HEK293 (cell line): ENCODE measurements around the gene ODAD3.

Experiments
- CTCF ChIA-PET: fragments of 350-600 bp; formaldehyde crosslinking; extraction: SDS; loops from one replicate; lab custom pipeline; 2021; ENCODE audit warnings: antibody characterized with exemption; lab: Yijun Ruan, JAX
- POLR2A ChIA-PET: fragments of 300-600 bp; formaldehyde crosslinking; extraction: SDS; loops from one replicate; lab custom pipeline; 2020; ENCODE audit warnings: antibody characterized with exemption, inconsistent platforms; lab: Yijun Ruan, JAX
- H3K27ac ChIP-seq: fragments of 200-500 bp; sonication (Bioruptor generic); 2 replicates; pipeline ENCODE4 v1.5.1; 2014; ENCODE audit warnings: low read depth, low read length, control low read depth, inconsistent platforms; ENCODE audit errors: extremely low read depth
- H3K36me3 ChIP-seq, 2 experiments: fragments of 200-500 bp in 1 of 2; sonication (Bioruptor generic) in 1 of 2; 1 replicate in 1 of 2; 2 replicates in 1 of 2; pipeline ENCODE4 v1.5.1; 2014 to 2017; ENCODE audit warnings: inconsistent platforms in 2 of 2, low read length in 2 of 2; ENCODE audit not compliant: control insufficient read depth in 2 of 2, insufficient read depth in 1 of 2
- H3K4me1 ChIP-seq: fragments of 200-500 bp; sonication (Bioruptor generic); 2 replicates; pipeline ENCODE4 v1.5.1; 2014; ENCODE audit warnings: mild to moderate bottlenecking, low read length, inconsistent platforms; ENCODE audit not compliant: control insufficient read depth, insufficient read depth
- H3K4me3 ChIP-seq: 2 replicates; pipeline ENCODE4 v1.5.1; 2011; ENCODE audit warnings: low read depth, mild to moderate bottlenecking, control low read depth, low read length, moderate library complexity
- H3K9me3 ChIP-seq: fragments of 200-500 bp; sonication (Bioruptor generic); 2 replicates; pipeline ENCODE4 v1.5.1; 2014; ENCODE audit warnings: low read depth, low read length, inconsistent platforms; ENCODE audit not compliant: control insufficient read depth, insufficient read depth
- AEBP2 ChIP-seq: fragments of 450-650 bp; formaldehyde crosslinking; IDR thresholded peaks from 2 replicates; pipeline ENCODE4 v1.5.1; 2016; ENCODE audit warnings: missing biosample characterization, missing genetic modification characterization, borderline replicate concordance
- KLF1 ChIP-seq: fragments of 450-650 bp; formaldehyde crosslinking; IDR thresholded peaks from 2 replicates; pipeline ENCODE4 v1.5.1; 2016; ENCODE audit warnings: missing biosample characterization, missing genetic modification characterization
- PRDM1 ChIP-seq: fragments of 450-650 bp; formaldehyde crosslinking; IDR thresholded peaks from 2 replicates; pipeline ENCODE4; 2016; ENCODE audit warnings: missing biosample characterization, missing genetic modification characterization
- REST ChIP-seq: fragments of 450-650 bp; formaldehyde crosslinking; IDR thresholded peaks from 2 replicates; pipeline ENCODE4 v1.5.1; 2016; ENCODE audit warnings: missing biosample characterization, missing genetic modification characterization
- SCRT2 ChIP-seq: fragments of 450-650 bp; formaldehyde crosslinking; IDR thresholded peaks from 2 replicates; pipeline ENCODE4 v1.5.1; 2016; ENCODE audit warnings: missing biosample characterization, missing genetic modification characterization
- SETDB1 ChIP-seq: IDR thresholded peaks from one replicate; pipeline ENCODE4 v1.6.1; 2017; ENCODE audit warnings: mild to moderate bottlenecking, low read length, moderate library complexity, mixed read lengths; ENCODE audit not compliant: insufficient read length
- ZBTB11 ChIP-seq: fragments of 450-650 bp; formaldehyde crosslinking; conservative IDR thresholded peaks from 2 replicates; pipeline ENCODE4 v1.5.1; 2016; ENCODE audit warnings: low read depth, missing biosample characterization, missing genetic modification characterization
- ZBTB21 ChIP-seq: fragments of 450-650 bp; formaldehyde crosslinking; IDR thresholded peaks from 2 replicates; pipeline ENCODE4 v1.5.1; 2017; ENCODE audit warnings: missing biosample characterization, missing genetic modification characterization
- ZBTB8A ChIP-seq: fragments of 450-650 bp; formaldehyde crosslinking; IDR thresholded peaks from 2 replicates; pipeline ENCODE4 v1.5.1; 2016; ENCODE audit warnings: missing biosample characterization, missing genetic modification characterization
- ZFP3 ChIP-seq: fragments of 450-650 bp; formaldehyde crosslinking; IDR thresholded peaks from 2 replicates; pipeline ENCODE4 v1.5.1; 2016; ENCODE audit warnings: low read depth, missing biosample characterization, missing genetic modification characterization
- ZNF138 ChIP-seq: fragments of 450-650 bp; formaldehyde crosslinking; IDR thresholded peaks from 2 replicates; pipeline ENCODE4 v1.5.1; 2016; ENCODE audit warnings: missing biosample characterization, missing genetic modification characterization, borderline replicate concordance
- ZNF140 ChIP-seq: fragments of 450-650 bp; formaldehyde crosslinking; IDR thresholded peaks from 2 replicates; pipeline ENCODE4 v1.5.1; 2016; ENCODE audit warnings: missing biosample characterization, missing genetic modification characterization
- ZNF148 ChIP-seq: fragments of 450-650 bp; formaldehyde crosslinking; IDR thresholded peaks from 2 replicates; pipeline ENCODE4 v1.5.0; 2017; ENCODE audit warnings: missing biosample characterization, missing genetic modification characterization, borderline replicate concordance
- ZNF155 ChIP-seq: fragments of 450-650 bp; formaldehyde crosslinking; IDR thresholded peaks from 2 replicates; pipeline ENCODE4 v1.5.1; 2016; ENCODE audit warnings: missing biosample characterization, missing genetic modification characterization
- ZNF157 ChIP-seq: fragments of 450-650 bp; formaldehyde crosslinking; IDR thresholded peaks from 2 replicates; pipeline ENCODE4 v1.5.1; 2016; ENCODE audit warnings: missing biosample characterization, missing genetic modification characterization
- ZNF2 ChIP-seq: fragments of 450-650 bp; formaldehyde crosslinking; IDR thresholded peaks from 2 replicates; pipeline ENCODE4 v1.5.1; 2016; ENCODE audit warnings: missing biosample characterization, missing genetic modification characterization
- ZNF211 ChIP-seq: fragments of 450-650 bp; formaldehyde crosslinking; IDR thresholded peaks from 2 replicates; pipeline ENCODE4 v1.5.1; 2016; ENCODE audit warnings: low read depth, missing biosample characterization, missing genetic modification characterization
- ZNF292 ChIP-seq: fragments of 450-650 bp; formaldehyde crosslinking; IDR thresholded peaks from 2 replicates; pipeline ENCODE4 v1.5.1; 2016; ENCODE audit warnings: low read depth, missing biosample characterization, missing genetic modification characterization, borderline replicate concordance
- ZNF335 ChIP-seq: fragments of 450-650 bp; formaldehyde crosslinking; conservative IDR thresholded peaks from 2 replicates; pipeline ENCODE4 v1.5.1; 2016; ENCODE audit warnings: missing biosample characterization, missing genetic modification characterization
- ZNF433 ChIP-seq: fragments of 450-650 bp; formaldehyde crosslinking; IDR thresholded peaks from 2 replicates; pipeline ENCODE4 v1.5.1; 2016; ENCODE audit warnings: missing biosample characterization, missing genetic modification characterization, low read depth
- ZNF473 ChIP-seq: fragments of 450-650 bp; formaldehyde crosslinking; IDR thresholded peaks from 2 replicates; pipeline ENCODE4 v1.5.1; 2017; ENCODE audit warnings: missing biosample characterization, missing genetic modification characterization
- ZNF488 ChIP-seq: fragments of 450-650 bp; formaldehyde crosslinking; IDR thresholded peaks from 2 replicates; pipeline ENCODE4 v1.5.1; 2016; ENCODE audit warnings: missing biosample characterization, missing genetic modification characterization
- ZNF621 ChIP-seq: fragments of 450-650 bp; formaldehyde crosslinking; IDR thresholded peaks from 2 replicates; pipeline ENCODE4 v1.5.1; 2017; ENCODE audit warnings: missing biosample characterization, missing genetic modification characterization
- ZSCAN16 ChIP-seq: fragments of 450-650 bp; formaldehyde crosslinking; IDR thresholded peaks from 2 replicates; pipeline ENCODE4 v1.5.1; 2016; ENCODE audit warnings: missing biosample characterization, missing genetic modification characterization

Gene ODAD3

GRCh38 chr19:11390359-11390758, 44.6 kb downstream of the ODAD3 start:
- Histone ChIP-seq H3K9me3 (no peaks in the 10 kb centered on the region), H3K4me3 (no peak overlapping the region), H3K27ac (no peak overlapping the region)
- POLR2A ChIA-PET = interaction anchor here (1.0 to 2.0 kb wide), 3 partner anchors 9 to 94 kb away, joined by 3 to 8 read pairs (median 5); partner anchors contain the start of gene SWSAP1
- TF ChIP-seq AEBP2 (tag by site-specific recombination) = no peak
- no peak for TF ChIP-seq ZNF211 (tag by site-specific recombination)
- no peak for TF ChIP-seq ZBTB8A
- no peak for TF ChIP-seq ZNF138
- TF ChIP-seq ZNF292 = no peak
- no peak for TF ChIP-seq ZNF473 (tag by site-specific recombination)
- no peak for TF ChIP-seq ZFP3
- TF ChIP-seq PRDM1 (tag by site-specific recombination) = no peak
- TF ChIP-seq ZSCAN16 (tag by site-specific recombination) = no peak
- no peak for TF ChIP-seq ZNF2 (tag by site-specific recombination)
- no peak for TF ChIP-seq ZBTB11
- no peak for TF ChIP-seq ZNF155 (tag by site-specific recombination)
- TF ChIP-seq SETDB1 = no peak
- TF ChIP-seq KLF1 = no peak
- no peak for TF ChIP-seq SCRT2 (tag by site-specific recombination)
- no peak for TF ChIP-seq ZNF433
- TF ChIP-seq, all 188 proteins: peak for 0
- H3K4me1 ChIP-seq = no peaks in the 10 kb centered on the region
- H3K36me3 ChIP-seq = no peaks in the 10 kb centered on the region
- CTCF ChIA-PET = interaction anchor here (0.5 to 2.4 kb wide), 5 partner anchors 7 to 94 kb away, joined by 3 to 15 read pairs (median 3); no protein-coding TSS in a partner anchor

- Histone ChIP-seq H3K4me3 (no peak overlapping the region), H3K9me3 (no peaks in the 10 kb centered on the region), H3K4me1 (no peaks in the 10 kb centered on the region; the same call in 1 of the 2 replicates), H3K27ac (no peak overlapping the region), H3K36me3 (no peaks in the 10 kb centered on the region)
- POLR2A ChIA-PET = interaction anchor here (0.5 kb wide), 1 partner anchor 45 kb away, joined by 7 read pairs; no protein-coding TSS in a partner anchor
- CTCF ChIA-PET = interaction anchor here (0.7 to 1.7 kb wide), 2 partner anchors 11 to 48 kb away, joined by 3 to 6 read pairs; partner anchors contain the start of genes ODAD3 and PRKCSH
- TF ChIP-seq ZNF148 (tag by site-specific recombination) = no peak
- no peak for TF ChIP-seq ZNF157 (tag by site-specific recombination)
- TF ChIP-seq ZNF140 (tag by site-specific recombination) = no peak
- no peak for TF ChIP-seq ZBTB21 (tag by site-specific recombination)
- no peak for TF ChIP-seq ZNF488 (tag by site-specific recombination)
- no peak for TF ChIP-seq ZNF621 (tag by site-specific recombination)
- TF ChIP-seq REST (tag by site-specific recombination) = no peak
- no peak for TF ChIP-seq ZNF335 (tag by site-specific recombination)
Measured at GRCh38 chr19:11387162-11388034, 47.5 kb downstream of the ODAD3 start.
